Adrenal gland (tissue), 12 donors: ENCODE measurements around the gene RPLP2. TPM values are rescaled to one million over a fixed set of nuclear protein-coding genes. Genes with fewer than 3 reads are reported as not detected.
A peak's percentile ranks its signal among the peaks of the same experiment; 100 is the strongest.

Experiments used
- DNase-seq, 7 donors: peaks; one replicate each; pipeline ENCODE4 v3.0.0-alpha.2; 2019 to 2020
- H3K27ac ChIP-seq, 5 donors: fragments of 200-600 bp; sonication (generic) in 4 of 5; 1 replicate in 3 of 5; 2 replicates in 2 of 5; pipeline versions ENCODE4 v1.5.1 to v1.8.0; 2016 to 2020; ENCODE audit warnings: mild to moderate bottlenecking in 1 of 5
- H3K27me3 ChIP-seq: fragments of 200-600 bp; 2 replicates; pipeline ENCODE4 v1.8.0; 2021
- H3K36me3 ChIP-seq, 2 donors: fragments of 200-600 bp; replicated peaks in 1 of 2; 1 replicate in 1 of 2; 2 replicates in 1 of 2; pipeline versions ENCODE4 v1.5.1 to v1.8.0; 2018 to 2022
- H3K4me1 ChIP-seq, 2 donors: fragments of 200-600 bp; replicated peaks in 1 of 2; 1 replicate in 1 of 2; 2 replicates in 1 of 2; pipeline versions ENCODE4 v1.5.1 to v1.8.0; 2018 to 2021
- H3K4me3 ChIP-seq, 4 donors: fragments of 200-600 bp; sonication (generic) in 3 of 4; one replicate each; pipeline ENCODE4 v1.5.1; 2016 to 2018
- H3K9me3 ChIP-seq, 3 donors: fragments of 200-600 bp; sonication (generic) in 1 of 3; replicated peaks in 1 of 3; 1 replicate in 2 of 3; 2 replicates in 1 of 3; pipeline versions ENCODE4 v1.5.1 to v1.8.0; 2016 to 2021
- CTCF ChIP-seq, 6 experiments: fragments of 450-650 bp in 4 of 6; fragments of 200-600 bp in 2 of 6; sonication (generic) in 1 of 6; IDR thresholded peaks; 1 replicate in 5 of 6; 2 replicates in 1 of 6; pipeline versions ENCODE4 v1.5.1 to v1.8.0; 2016 to 2021; ENCODE audit warnings: antibody characterized with exemption in 6 of 6, mild to moderate bottlenecking in 2 of 6, moderate library complexity in 1 of 6
- POLR2A ChIP-seq, 2 donors: fragments of 450-650 bp; IDR thresholded peaks; one replicate each; pipeline ENCODE4 v1.6.1; 2017; ENCODE audit warnings: antibody characterized with exemption in 2 of 2, mild to moderate bottlenecking in 2 of 2, moderate library complexity in 1 of 2
- WGBS, 4 donors: extraction: QIAGEN DNeasy Blood & Tissue Kit in 2 of 4; methylation state at CpG; one replicate each; pipeline versions ENCODE4 v1.1.5 to v1.1.7; 2013 to 2017; 5-methylcytosine and 5-hydroxymethylcytosine counted together
- intact Hi-C, 2 donors: fragments of 100-400 bp; cut with DNase I; formaldehyde crosslinking; loops; one replicate each; pipeline versions ENCODE4 v1.14.1 to v1.15.0; 2022 to 2023
- polyA plus RNA-seq, 3 donors: library from polyadenylated mRNA; stranded (reverse); fragments of 200-250 nt in 2 of 3; fragments of 350-450 nt in 1 of 3; fragmentation: Illumina TruSeq in 1 of 3; extraction: RNeasy Lipid Tissue Mini Kit (QIAGEN cat#74804) in 1 of 3; gene quantifications; one replicate each; pipeline ENCODE4 v1.2.3, GENCODE V29; 2013 to 2014
- total RNA-seq, 9 donors: library from RNA; depleted of rRNA in 4 of 9; stranded (reverse); fragments of >200 nt in 4 of 9; fragments of 120-200 nt in 1 of 9; fragmentation: NEBNext Ultra II Directional in 1 of 9; extraction: Animal tissue kit (Norgen Biotek cat#: 25700) in 1 of 9; gene quantifications; one replicate each; pipeline versions ENCODE4 v1.1.0 to v1.2.4, GENCODE V29; 2013 to 2023
- donor health status: healthy with polysubstance abuse.
- donor health status: Bipolar disorder and iron deficiency.
- donor health status: DM: yes; HTN: yes; CAD: no.
- donor health status: DM: no; HTN: no; CAD: no.
- donor health status: DM: no; HTN: no; CAD: no.
- donor health status: DM: yes; HTN: yes; CAD: no.

RPLP2 gene
- total and polyA plus RNA-seq, 12 donors, result 190 to 2,473 (median 1,248) TPM

- no peaks in the 10 kb centered on the region for H3K9me3 ChIP-seq
- intact Hi-C loops, result no loop called here
- H3K36me3 ChIP-seq, result peaks cover 0 to 6% of the 10 kb centered on the region in 2 donors
- no peak overlapping the region for H3K4me3 ChIP-seq
- H3K4me1 ChIP-seq, result peaks cover 20 to 26% of the 10 kb centered on the region in 2 donors
- H3K27me3 ChIP-seq, result peaks cover 8% of the 10 kb centered on the region
- TF ChIP-seq POLR2A (IDR thresholded peaks at IDR 0.05), result no peak
- no peak for TF ChIP-seq CTCF (IDR thresholded peaks at IDR 0.05)
- DNase-seq, result no peak
- 79 to 92% (median 86%) methylated on average over 2 to 7 of the region's 7 CpGs for WGBS, 4 donors
- no peak overlapping the region for H3K27ac ChIP-seq
Measured at GRCh38 chr11:793556-793955, 16.2 kb upstream of the RPLP2 start.

- TF ChIP-seq POLR2A (IDR thresholded peaks at IDR 0.05) (no peak), CTCF (IDR thresholded peaks at IDR 0.05) (no peak)
- DNase-seq, result no peak
- intact Hi-C loops, result no loop called here
- WGBS, 4 donors, result 89 to 92% (median 91%) methylated on average over 7 to 31 of the region's 31 CpGs
- Histone ChIP-seq H3K36me3 (peaks cover 0 to 10% of the 10 kb centered on the region in 2 donors), H3K9me3 (no peaks in the 10 kb centered on the region), H3K27me3 (peaks cover 8% of the 10 kb centered on the region), H3K27ac (no peak overlapping the region), H3K4me3 (no peak overlapping the region), H3K4me1 (peaks cover 20 to 27% of the 10 kb centered on the region in 2 donors)
Measured at GRCh38 chr11:794013-794765, 15.6 kb upstream of the RPLP2 start.

GRCh38 chr11:794766-795633 lies 14.8 kb upstream of the RPLP2 start:
- Histone ChIP-seq H3K9me3 (no peaks in the 10 kb centered on the region), H3K36me3 (peaks cover 0 to 17% of the 10 kb centered on the region in 2 donors), H3K4me3 (peak overlapping the region in 2 of 4 donors; percentile 65 to 88), H3K27ac (peak overlapping the region in 1 of 5 donors; percentile 81), H3K27me3 (peaks cover under 1% of the 10 kb centered on the region), H3K4me1 (peaks cover 20 to 27% of the 10 kb centered on the region in 2 donors)
- 45 to 67% (median 51%) methylated on average over 26 to 38 of the region's 38 CpGs for WGBS, 4 donors
- intact Hi-C loops, result no loop called here
- TF ChIP-seq CTCF (IDR thresholded peaks at IDR 0.05), result no peak
- TF ChIP-seq POLR2A (IDR thresholded peaks at IDR 0.05), result no peak
- peak in 1 of 7 donors; percentile 50 for DNase-seq
